ENCODE measurements around the gene DDX41. TPM values are rescaled to one million over a fixed set of nuclear protein-coding genes. Genes with fewer than 3 reads are reported as not detected.
A peak's percentile ranks its signal among the peaks of the same experiment; 100 is the strongest.

DDX41 gene
- total RNA-seq, 1 experiment from 2014 or later, result 135 TPM

GRCh38 chr5:177512736-177513380, 3.9 kb downstream of the DDX41 start:
- Mint-ChIP-seq H3K36me3 (ENCODE audit: insufficient read depth, unreplicated experiment) (peaks cover 68% of the 10 kb centered on the region), H3K9me3 (ENCODE audit: unreplicated experiment) (no peaks in the 10 kb centered on the region), H3K27me3 (ENCODE audit: insufficient read depth, unreplicated experiment) (no peaks in the 10 kb centered on the region), H3K27ac (ENCODE audit: low read depth, unreplicated experiment) (no peak overlapping the region), H3K4me3 (ENCODE audit: unreplicated experiment) (no peak overlapping the region), H3K4me1 (ENCODE audit: insufficient read depth, unreplicated experiment) (peaks cover 22% of the 10 kb centered on the region)
- ChIA-PET POLR2A (no interaction called here), CTCF (interaction anchor here (4.1 kb wide), 1 partner anchor 12 kb away, joined by 51 read pairs; no protein-coding TSS in a partner anchor)
- intact Hi-C loops (cut with micrococcal nuclease), result no loop called here
- no TSS peak for BruUV-seq (replicated peaks)
- DNase-seq (ENCODE audit: unreplicated experiment), result no peak
- TF ChIP-seq CTCF (IDR thresholded peaks at IDR 0.05; ENCODE audit: unreplicated experiment), result no peak

GRCh38 chr5:177511796-177512675, 4.7 kb downstream of the DDX41 start:
- ChIA-PET POLR2A (no interaction called here), CTCF (interaction anchor here (4.1 kb wide), 1 partner anchor 11 kb away, joined by 51 read pairs; no protein-coding TSS in a partner anchor)
- intact Hi-C loops (cut with micrococcal nuclease), result no loop called here
- no peak for TF ChIP-seq CTCF (IDR thresholded peaks at IDR 0.05; ENCODE audit: unreplicated experiment)
- BruUV-seq (replicated peaks), result TSS peak; percentile 60
- H3K27ac Mint-ChIP-seq (ENCODE audit: low read depth, unreplicated experiment), result no peak overlapping the region
- peaks cover 22% of the 10 kb centered on the region for H3K4me1 Mint-ChIP-seq (ENCODE audit: insufficient read depth, unreplicated experiment)
- H3K36me3 Mint-ChIP-seq (ENCODE audit: insufficient read depth, unreplicated experiment), result peaks cover 62% of the 10 kb centered on the region
- H3K4me3 Mint-ChIP-seq (ENCODE audit: unreplicated experiment), result no peak overlapping the region
- no peaks in the 10 kb centered on the region for H3K27me3 Mint-ChIP-seq (ENCODE audit: insufficient read depth, unreplicated experiment)
- no peaks in the 10 kb centered on the region for H3K9me3 Mint-ChIP-seq (ENCODE audit: unreplicated experiment)
- DNase-seq (ENCODE audit: unreplicated experiment), result no peak

- no TSS peak for BruUV-seq (replicated peaks)
- Mint-ChIP-seq H3K4me3 (ENCODE audit: unreplicated experiment) (no peak overlapping the region), H3K9me3 (ENCODE audit: unreplicated experiment) (no peaks in the 10 kb centered on the region), H3K36me3 (ENCODE audit: insufficient read depth, unreplicated experiment) (peaks cover 58% of the 10 kb centered on the region), H3K4me1 (ENCODE audit: insufficient read depth, unreplicated experiment) (peaks cover 16% of the 10 kb centered on the region), H3K27me3 (ENCODE audit: insufficient read depth, unreplicated experiment) (no peaks in the 10 kb centered on the region), H3K27ac (ENCODE audit: low read depth, unreplicated experiment) (no peak overlapping the region)
- ChIA-PET CTCF (interaction anchor here (4.1 kb wide), 1 partner anchor 10 kb away, joined by 51 read pairs; no protein-coding TSS in a partner anchor), POLR2A (interaction anchor here (1.4 kb wide), 1 partner anchor 10 kb away, joined by 4 read pairs; no protein-coding TSS in a partner anchor)
- TF ChIP-seq CTCF (IDR thresholded peaks at IDR 0.05; ENCODE audit: unreplicated experiment), result no peak
- DNase-seq (ENCODE audit: unreplicated experiment), result no peak
- intact Hi-C loops (cut with micrococcal nuclease), result no loop called here
These were observed 5.6 kb downstream of the DDX41 start for GRCh38 chr5:177511181-177511580.

- Mint-ChIP-seq H3K27ac (ENCODE audit: low read depth, unreplicated experiment) (no peak overlapping the region), H3K36me3 (ENCODE audit: insufficient read depth, unreplicated experiment) (peaks cover 54% of the 10 kb centered on the region), H3K4me1 (ENCODE audit: insufficient read depth, unreplicated experiment) (peaks cover 14% of the 10 kb centered on the region), H3K4me3 (ENCODE audit: unreplicated experiment) (no peak overlapping the region), H3K9me3 (ENCODE audit: unreplicated experiment) (no peaks in the 10 kb centered on the region), H3K27me3 (ENCODE audit: insufficient read depth, unreplicated experiment) (no peaks in the 10 kb centered on the region)
- no peak for TF ChIP-seq CTCF (IDR thresholded peaks at IDR 0.05; ENCODE audit: unreplicated experiment)
- intact Hi-C loops (cut with micrococcal nuclease), result no loop called here
- BruUV-seq (replicated peaks), result no TSS peak
- CTCF ChIA-PET, result interaction anchor here (0.6 to 4.1 kb wide), 2 partner anchors 10 to 107 kb away, joined by 3 to 51 read pairs; no protein-coding TSS in a partner anchor
- DNase-seq (ENCODE audit: unreplicated experiment), result no peak
- POLR2A ChIA-PET, result interaction anchor here (1.4 kb wide), 1 partner anchor 9 kb away, joined by 4 read pairs; no protein-coding TSS in a partner anchor
These were observed 6.2 kb downstream of the DDX41 start for GRCh38 chr5:177510567-177511053.
